ENCODE results near the gene FAM234B.
"Not testable (repeated sequence)": the region's sequence is repeated elsewhere in the genome, so short reads cannot be mapped to it uniquely, and the experiment has no call there.

GRCh38 chr12:13083638-13084037, 39.5 kb downstream of the FAM234B start:
- TF ChIP-seq, protein P1, sequence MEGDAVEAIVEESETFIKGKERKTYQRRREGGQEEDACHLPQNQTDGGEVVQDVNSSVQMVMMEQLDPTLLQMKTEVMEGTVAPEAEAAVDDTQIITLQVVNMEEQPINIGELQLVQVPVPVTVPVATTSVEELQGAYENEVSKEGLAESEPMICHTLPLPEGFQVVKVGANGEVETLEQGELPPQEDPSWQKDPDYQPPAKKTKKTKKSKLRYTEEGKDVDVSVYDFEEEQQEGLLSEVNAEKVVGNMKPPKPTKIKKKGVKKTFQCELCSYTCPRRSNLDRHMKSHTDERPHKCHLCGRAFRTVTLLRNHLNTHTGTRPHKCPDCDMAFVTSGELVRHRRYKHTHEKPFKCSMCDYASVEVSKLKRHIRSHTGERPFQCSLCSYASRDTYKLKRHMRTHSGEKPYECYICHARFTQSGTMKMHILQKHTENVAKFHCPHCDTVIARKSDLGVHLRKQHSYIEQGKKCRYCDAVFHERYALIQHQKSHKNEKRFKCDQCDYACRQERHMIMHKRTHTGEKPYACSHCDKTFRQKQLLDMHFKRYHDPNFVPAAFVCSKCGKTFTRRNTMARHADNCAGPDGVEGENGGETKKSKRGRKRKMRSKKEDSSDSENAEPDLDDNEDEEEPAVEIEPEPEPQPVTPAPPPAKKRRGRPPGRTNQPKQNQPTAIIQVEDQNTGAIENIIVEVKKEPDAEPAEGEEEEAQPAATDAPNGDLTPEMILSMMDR (IDR thresholded peaks at IDR 0.05) = not testable (repeated sequence)
- not testable (repeated sequence) for TF ChIP-seq EZH2 (IDR thresholded peaks at IDR 0.05; ENCODE audit: borderline replicate concordance, insufficient read depth, low read depth, low read length, poor library complexity, severe bottlenecking)
